ENCODE measurements around the gene DNALI1. TPM values are rescaled to one million over a fixed set of nuclear protein-coding genes. Genes with fewer than 3 reads are reported as not detected.
"Not testable (repeated sequence)": the region's sequence is repeated elsewhere in the genome, so short reads cannot be mapped to it uniquely, and the experiment has no call there.

Gene DNALI1
- total and polyA plus RNA-seq, 2 donors (not counting 3 experiments of a cell fraction or from before 2014, with no cell fraction given): 5.2 to 8.1 TPM

GRCh38 chr1:37519613-37520012 is 37.1 kb upstream of the DNALI1 start:
- no peaks in the 10 kb centered on the region for H3K36me3 ChIP-seq (ENCODE audit: control insufficient read depth in 2 of 2, extremely low read depth in 1 of 2, insufficient read depth in 2 of 2, low read length in 2 of 2)
- no peak overlapping the region for H2AFZ ChIP-seq (ENCODE audit: low read depth, low read length)
- TF ChIP-seq POLR2AphosphoS5 (IDR thresholded peaks at IDR 0.05; ENCODE audit: insufficient read depth, low read depth, low read length) (no peak), MAX (IDR thresholded peaks at IDR 0.05; ENCODE audit: insufficient read depth, insufficient read length) (no peak), CTCF (IDR thresholded peaks at IDR 0.05; ENCODE audit: extremely low read depth in 1 of 2, insufficient read depth in 1 of 2, low read depth in 1 of 2, low read length in 2 of 2) (no peak), MYC (IDR thresholded peaks at IDR 0.05; ENCODE audit: low read depth, low read length) (no peak), POLR2A (IDR thresholded peaks at IDR 0.05; ENCODE audit: low read depth, low read length) (no peak), GATA2 (IDR thresholded peaks at IDR 0.05; ENCODE audit: insufficient read depth, insufficient read length, low read depth, low read length) (no peak), FOS (IDR thresholded peaks at IDR 0.05; ENCODE audit: borderline replicate concordance, insufficient read depth, low read length) (no peak), EZH2 (IDR thresholded peaks at IDR 0.05; ENCODE audit: borderline replicate concordance, low read depth, low read length, severe bottlenecking) (no peak), JUN (IDR thresholded peaks at IDR 0.05; ENCODE audit: borderline replicate concordance, insufficient read depth, insufficient read length, low read depth) (no peak)
- no peaks in the 10 kb centered on the region for H3K9me1 ChIP-seq (replicated peaks; ENCODE audit: control insufficient read depth, extremely low read depth, insufficient read depth, low read length)
- no peaks in the 10 kb centered on the region for H3K27me3 ChIP-seq (ENCODE audit: control insufficient read depth in 2 of 2, insufficient read depth in 2 of 2, low read length in 2 of 2)
- no peak overlapping the region for H3K4me3 ChIP-seq (replicated peaks in 1 of 3; ENCODE audit: insufficient read depth in 1 of 3, low read depth in 1 of 3, low read length in 3 of 3)
- H3K27ac ChIP-seq (ENCODE audit: insufficient read depth, low read depth, low read length): no peak overlapping the region
- H3K9me3 ChIP-seq (replicated peaks; ENCODE audit: control insufficient read depth, insufficient read depth, low read length): no peaks in the 10 kb centered on the region
- dilution Hi-C loops (cut with MboI; ENCODE audit: extremely low pct_ligation_motif_present, low sequenced_read_pairs) (no loop called here), intact Hi-C loops (cut with micrococcal nuclease) (no loop called here)
- ChIA-PET POLR2A (no interaction called here), CTCF (no interaction called here)
- H3K79me2 ChIP-seq (ENCODE audit: control insufficient read depth, insufficient read depth, low read length): no peaks in the 10 kb centered on the region
- H3K4me2 ChIP-seq (ENCODE audit: insufficient read depth, low read length): no peak overlapping the region
- H3K4me1 ChIP-seq (ENCODE audit: control insufficient read depth, extremely low read depth, insufficient read depth, low read length): peaks cover 6% of the 10 kb centered on the region
- BruUV-seq (replicated peaks): no TSS peak
- no peak overlapping the region for H3K9ac ChIP-seq (replicated peaks; ENCODE audit: extremely low read depth, insufficient read depth, low read length)
- DNase-seq (ENCODE audit: low read depth, low spot score) (no peak), FAIRE-seq (no peak)
- no peaks in the 10 kb centered on the region for H4K20me1 ChIP-seq (replicated peaks; ENCODE audit: control insufficient read depth, extremely low read depth, insufficient read depth, low read length)

- H3K9me3 ChIP-seq (replicated peaks; ENCODE audit: control insufficient read depth, insufficient read depth, low read length); H3K4me3 ChIP-seq (replicated peaks in 1 of 3; ENCODE audit: insufficient read depth in 1 of 3, low read depth in 1 of 3, low read length in 3 of 3); DNase-seq (ENCODE audit: low read depth, low spot score); H3K27ac ChIP-seq (ENCODE audit: insufficient read depth, low read depth, low read length); H4K20me1 ChIP-seq (replicated peaks; ENCODE audit: control insufficient read depth, extremely low read depth, insufficient read depth, low read length); POLR2A ChIA-PET; H3K79me2 ChIP-seq (ENCODE audit: control insufficient read depth, insufficient read depth, low read length); H3K9me1 ChIP-seq (replicated peaks; ENCODE audit: control insufficient read depth, extremely low read depth, insufficient read depth, low read length); BruUV-seq (replicated peaks); intact Hi-C loops (cut with micrococcal nuclease); H3K4me2 ChIP-seq (ENCODE audit: insufficient read depth, low read length); CTCF ChIA-PET; H3K27me3 ChIP-seq (ENCODE audit: control insufficient read depth in 2 of 2, insufficient read depth in 2 of 2, low read length in 2 of 2); H3K9ac ChIP-seq (replicated peaks; ENCODE audit: extremely low read depth, insufficient read depth, low read length); FAIRE-seq; dilution Hi-C loops (cut with MboI; ENCODE audit: extremely low pct_ligation_motif_present, low sequenced_read_pairs); H3K36me3 ChIP-seq (ENCODE audit: control insufficient read depth in 2 of 2, extremely low read depth in 1 of 2, insufficient read depth in 2 of 2, low read length in 2 of 2); H2AFZ ChIP-seq (ENCODE audit: low read depth, low read length): not testable (repeated sequence)
- H3K4me1 ChIP-seq (ENCODE audit: control insufficient read depth, extremely low read depth, insufficient read depth, low read length): peaks cover 17% of the 10 kb centered on the region
These were observed 26.9 kb upstream of the DNALI1 start for GRCh38 chr1:37529888-37530287.
